HCT116 (cell line): Measurements from ENCODE around the gene HIBADH. TPM values are rescaled to one million over a fixed set of nuclear protein-coding genes. Genes with fewer than 3 reads are reported as not detected.

Experiments
- ATAC-seq: fragments of 200-7000 bp; cut with Tn5 transposase; 2 replicates; pipeline ENCODE4 v1.9.1; 2020; ENCODE audit warnings: mild to moderate bottlenecking, moderate library complexity
- BruUV-seq: library from RNA; stranded (reverse); fragments of 400-500 nt; replicated peaks from 2 replicates; lab custom pipeline; 2021; lab: Mats Ljungman, UMichigan
- CTCF ChIA-PET: fragments of 300-600 bp; sonication (Branson Sonifier 250); formaldehyde crosslinking; loops from one replicate; lab custom pipeline; 2021; ENCODE audit warnings: antibody characterized with exemption; lab: Charles Lee
- POLR2A ChIA-PET: fragments of 300-600, 350-600 bp; sonication (Branson Sonifier 250); formaldehyde crosslinking; loops from one replicate; lab custom pipeline; 2021; ENCODE audit warnings: antibody characterized with exemption; lab: Charles Lee
- RAD21 ChIA-PET, 2 experiments: fragments of 300-600 bp; sonication (Branson Sonifier 250); formaldehyde crosslinking; loops; one replicate each; lab custom pipeline; 2023; ENCODE audit warnings: low total read pairs in 2 of 2; ENCODE audit not compliant: uncharacterized antibody in 2 of 2, unreplicated experiment in 2 of 2, low non-redundant PET in 1 of 2; lab: Charles Lee
- DNase-seq: peaks from one replicate; pipeline ENCODE4 v3.0.0-alpha.2; 2010; ENCODE audit warnings: low read depth, low spot score
- H2AFZ ChIP-seq: fragments of 200-600 bp; shearing (Covaris generic), sonication (generic); 2 replicates; pipeline ENCODE4 v1.6.1; 2017; ENCODE audit warnings: low read depth, mixed run types, mixed read lengths, antibody characterized with exemption, low read length; ENCODE audit not compliant: poor library complexity, severe bottlenecking
- H3K27ac ChIP-seq: 2 replicates; pipeline ENCODE4 v1.5.1; 2012; ENCODE audit warnings: low read depth, low read length
- H3K27me3 ChIP-seq: fragments of 200-600 bp; sonication (generic); 2 replicates; pipeline ENCODE4 v1.6.1; 2016; ENCODE audit warnings: mixed run types, low read length, mixed read lengths; ENCODE audit not compliant: insufficient read depth
- H3K36me3 ChIP-seq, 2 experiments: fragments of 200-500 bp in 1 of 2; fragments of 200-600 bp in 1 of 2; sonication (Bioruptor generic) in 1 of 2; sonication (generic) in 1 of 2; 2 replicates each; pipeline versions ENCODE4 v1.5.1 to v1.6.1; 2014 to 2016; ENCODE audit warnings: low read length in 2 of 2, inconsistent platforms in 1 of 2, mixed read lengths in 1 of 2, mixed run types in 1 of 2; ENCODE audit not compliant: insufficient read depth in 2 of 2, control insufficient read depth in 1 of 2
- H3K4me1 ChIP-seq, 2 experiments: fragments of 200-600 bp in 1 of 2; sonication (generic) in 1 of 2; 2 replicates each; pipeline versions ENCODE4 v1.5.1 to v1.6.1; 2012 to 2017; ENCODE audit warnings: low read length in 2 of 2, inconsistent platforms in 1 of 2, mild to moderate bottlenecking in 1 of 2, mixed read lengths in 1 of 2, mixed run types in 1 of 2, moderate library complexity in 1 of 2; ENCODE audit not compliant: insufficient read depth in 2 of 2, control insufficient read depth in 1 of 2
- H3K4me2 ChIP-seq: fragments of 200-600 bp; sonication (generic); 2 replicates; pipeline ENCODE4 v1.6.1; 2017; ENCODE audit warnings: mixed run types, low read length, mixed read lengths
- H3K4me3 ChIP-seq, 2 experiments: fragments of 200-600 bp in 1 of 2; sonication (generic) in 1 of 2; replicated peaks in 1 of 2; 2 replicates each; pipeline ENCODE4 v1.5.1; 2011 to 2016; ENCODE audit warnings: low read length in 2 of 2, control low read depth in 1 of 2, low read depth in 1 of 2, mild to moderate bottlenecking in 1 of 2, mixed read lengths in 1 of 2, mixed run types in 1 of 2
- H3K79me2 ChIP-seq: fragments of 200-600 bp; sonication (generic); 2 replicates; pipeline ENCODE4 v1.6.1; 2017; ENCODE audit warnings: mild to moderate bottlenecking, mixed run types, low read length, moderate library complexity, mixed read lengths; ENCODE audit not compliant: insufficient read depth
- H3K9ac ChIP-seq: fragments of 200-600 bp; sonication (generic); 2 replicates; pipeline ENCODE4 v1.6.1; 2016; ENCODE audit warnings: low read length, mixed read lengths
- H3K9me2 ChIP-seq: fragments of 200-600 bp; sonication (generic), shearing (Covaris generic); 2 replicates; pipeline ENCODE4 v1.6.1; 2017; ENCODE audit warnings: mixed run types, mild to moderate bottlenecking, moderate library complexity; ENCODE audit not compliant: insufficient read depth
- H3K9me3 ChIP-seq, 2 experiments: fragments of 200-500 bp in 1 of 2; fragments of 200-600 bp in 1 of 2; sonication (Bioruptor generic) in 1 of 2; sonication (generic) in 1 of 2; 2 replicates each; pipeline ENCODE4 v1.6.1; 2014 to 2017; ENCODE audit warnings: low read length in 2 of 2, mixed read lengths in 2 of 2, inconsistent platforms in 1 of 2, low read depth in 1 of 2, mild to moderate bottlenecking in 1 of 2, mixed run types in 1 of 2, moderate library complexity in 1 of 2; ENCODE audit not compliant: control insufficient read depth in 1 of 2, insufficient read depth in 1 of 2
- H4K20me1 ChIP-seq: fragments of 200-600 bp; sonication (generic), shearing (Covaris generic); 2 replicates; pipeline ENCODE4 v1.6.1; 2017; ENCODE audit warnings: mixed run types, mild to moderate bottlenecking, moderate library complexity; ENCODE audit not compliant: insufficient read depth
- CEBPB ChIP-seq: IDR thresholded peaks from 2 replicates; pipeline ENCODE4 v1.6.1; 2012; ENCODE audit warnings: low read depth
- CTCF ChIP-seq, 3 experiments: fragments of 200-600 bp in 1 of 3; sonication (generic) in 1 of 3; IDR thresholded peaks in 2 of 3; conservative IDR thresholded peaks in 1 of 3; 2 replicates each; pipeline ENCODE4 v1.5.1; 2012 to 2017; ENCODE audit warnings: low read depth in 2 of 3, low read length in 2 of 3, antibody characterized with exemption in 1 of 3, borderline replicate concordance in 1 of 3, control low read depth in 1 of 3, mild to moderate bottlenecking in 1 of 3, mixed read lengths in 1 of 3, mixed run types in 1 of 3, moderate library complexity in 1 of 3; ENCODE audit not compliant: insufficient read depth in 1 of 3
- EGR1 ChIP-seq: IDR thresholded peaks from 2 replicates; pipeline ENCODE4 v1.6.1; 2012; ENCODE audit warnings: low read depth
- ELF1 ChIP-seq: IDR thresholded peaks from 2 replicates; pipeline ENCODE4 v1.6.1; 2012; ENCODE audit warnings: low read depth, borderline replicate concordance
- JUND ChIP-seq: IDR thresholded peaks from 2 replicates; pipeline ENCODE4 v1.6.1; 2012
- POLR2AphosphoS5 ChIP-seq: IDR thresholded peaks from 2 replicates; pipeline ENCODE4 v1.6.1; 2011; ENCODE audit warnings: mild to moderate bottlenecking, low read depth, low read length, moderate library complexity
- RAD21 ChIP-seq: IDR thresholded peaks from 2 replicates; pipeline ENCODE4 v1.6.1; 2012; ENCODE audit warnings: low read depth, mild to moderate bottlenecking
- REST ChIP-seq: IDR thresholded peaks from 2 replicates; pipeline ENCODE4 v1.6.1; 2012; ENCODE audit warnings: low read depth
- SP1 ChIP-seq: IDR thresholded peaks from 2 replicates; pipeline ENCODE4 v1.6.1; 2012; ENCODE audit warnings: low read depth
- YY1 ChIP-seq: IDR thresholded peaks from 2 replicates; pipeline ENCODE4 v1.6.1; 2011; ENCODE audit warnings: low read length, low read depth, moderate library complexity, mild to moderate bottlenecking; ENCODE audit not compliant: insufficient replicate concordance; ENCODE audit errors: extremely low read depth
- ZFX ChIP-seq: fragments of 450-650 bp; IDR thresholded peaks from 2 replicates; pipeline ENCODE4 v1.6.1; 2017
- intact Hi-C: fragments of 100-400 bp; cut with micrococcal nuclease; formaldehyde crosslinking; loops from 2 replicates; pipeline ENCODE4 v1.10.0; 2022
- total RNA-seq: library from RNA; stranded (reverse); gene quantifications from one replicate; pipeline ENCODE4 v1.2.1, GENCODE V29; 2021; ENCODE audit not compliant: unreplicated experiment
- TF ChIP-seq, protein P1 (sequence below): IDR thresholded peaks from 2 replicates; pipeline ENCODE4 v1.6.1; 2012
- TF ChIP-seq, protein P2 (sequence below): IDR thresholded peaks from 2 replicates; pipeline ENCODE4 v1.6.1; 2012
- TF ChIP-seq, protein P3 (sequence below): IDR thresholded peaks from 2 replicates; pipeline ENCODE4 v1.6.1; 2011; ENCODE audit warnings: mild to moderate bottlenecking, low read length, moderate library complexity; ENCODE audit not compliant: insufficient replicate concordance; ENCODE audit errors: extremely low read depth

Gene HIBADH
- total RNA-seq, 1 experiment from 2014 or later = 32.4 TPM

DNA sequence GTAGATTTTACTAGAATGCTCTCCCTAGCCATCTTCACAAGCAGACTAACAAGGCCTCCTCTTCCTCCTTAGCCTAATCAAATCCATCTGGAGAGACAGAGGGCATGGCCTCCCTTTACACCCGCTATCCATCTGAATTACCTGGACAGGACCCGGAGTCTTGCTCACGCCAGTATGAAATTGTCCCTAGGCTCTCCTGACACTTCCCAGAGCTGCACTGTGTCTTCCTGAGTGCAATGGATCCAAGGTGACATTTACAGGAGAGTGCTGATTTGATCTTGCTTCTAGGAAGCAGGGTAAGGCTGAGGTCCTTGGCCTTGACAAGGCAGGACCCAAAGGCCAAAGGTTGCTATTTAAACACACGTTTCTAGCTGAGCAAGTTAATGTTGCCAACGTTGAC lies 147.8 kb downstream of the HIBADH start:
- Histone ChIP-seq H4K20me1 (no peaks in the 10 kb centered on the region), H3K9me3 (no peaks in the 10 kb centered on the region), H3K36me3 (no peaks in the 10 kb centered on the region), H3K9me2 (no peaks in the 10 kb centered on the region), H3K27me3 (no peaks in the 10 kb centered on the region), H3K9ac (no peak overlapping the region), H3K4me2 (no peak overlapping the region), H3K27ac (no peak overlapping the region), H3K4me3 (no peak overlapping the region), H3K4me1 (no peaks in the 10 kb centered on the region), H2AFZ (no peak overlapping the region), H3K79me2 (no peaks in the 10 kb centered on the region)
- DNase-seq (no peak), ATAC-seq (no peak)
- intact Hi-C loops = no loop called here
- RAD21 ChIA-PET = no interaction called here
- no TSS peak for BruUV-seq
- TF ChIP-seq EGR1 = no peak
- TF ChIP-seq ZFX = no peak
- TF ChIP-seq ELF1 = no peak
- TF ChIP-seq, protein P1, sequence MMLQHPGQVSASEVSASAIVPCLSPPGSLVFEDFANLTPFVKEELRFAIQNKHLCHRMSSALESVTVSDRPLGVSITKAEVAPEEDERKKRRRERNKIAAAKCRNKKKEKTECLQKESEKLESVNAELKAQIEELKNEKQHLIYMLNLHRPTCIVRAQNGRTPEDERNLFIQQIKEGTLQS = no peak
- TF ChIP-seq YY1 = no peak
- TF ChIP-seq, protein P2, sequence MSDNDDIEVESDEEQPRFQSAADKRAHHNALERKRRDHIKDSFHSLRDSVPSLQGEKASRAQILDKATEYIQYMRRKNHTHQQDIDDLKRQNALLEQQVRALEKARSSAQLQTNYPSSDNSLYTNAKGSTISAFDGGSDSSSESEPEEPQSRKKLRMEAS = no peak
- no peak for TF ChIP-seq REST
- no peak for TF ChIP-seq RAD21
- no peak for TF ChIP-seq POLR2AphosphoS5
- TF ChIP-seq, protein P3, sequence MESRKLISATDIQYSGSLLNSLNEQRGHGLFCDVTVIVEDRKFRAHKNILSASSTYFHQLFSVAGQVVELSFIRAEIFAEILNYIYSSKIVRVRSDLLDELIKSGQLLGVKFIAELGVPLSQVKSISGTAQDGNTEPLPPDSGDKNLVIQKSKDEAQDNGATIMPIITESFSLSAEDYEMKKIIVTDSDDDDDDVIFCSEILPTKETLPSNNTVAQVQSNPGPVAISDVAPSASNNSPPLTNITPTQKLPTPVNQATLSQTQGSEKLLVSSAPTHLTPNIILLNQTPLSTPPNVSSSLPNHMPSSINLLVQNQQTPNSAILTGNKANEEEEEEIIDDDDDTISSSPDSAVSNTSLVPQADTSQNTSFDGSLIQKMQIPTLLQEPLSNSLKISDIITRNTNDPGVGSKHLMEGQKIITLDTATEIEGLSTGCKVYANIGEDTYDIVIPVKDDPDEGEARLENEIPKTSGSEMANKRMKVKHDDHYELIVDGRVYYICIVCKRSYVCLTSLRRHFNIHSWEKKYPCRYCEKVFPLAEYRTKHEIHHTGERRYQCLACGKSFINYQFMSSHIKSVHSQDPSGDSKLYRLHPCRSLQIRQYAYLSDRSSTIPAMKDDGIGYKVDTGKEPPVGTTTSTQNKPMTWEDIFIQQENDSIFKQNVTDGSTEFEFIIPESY = no peak
- no peak for TF ChIP-seq JUND
- no peak for TF ChIP-seq SP1
- TF ChIP-seq CEBPB = no peak
- TF ChIP-seq CTCF (IDR thresholded peaks at IDR 0.05 in 2 of 3, conservative IDR thresholded peaks at IDR 0.05 in 1 of 3; ENCODE audit: borderline replicate concordance in 1 of 3, insufficient read depth in 1 of 3, low read depth in 2 of 3, low read length in 2 of 3) = no peak
- CTCF ChIA-PET = no interaction called here
- POLR2A ChIA-PET = no interaction called here
